H9 (cell line): ENCODE data around the gene VWA8. TPM values are rescaled to one million over a fixed set of nuclear protein-coding genes. Genes with fewer than 3 reads are reported as not detected.

ENCODE experiments used
- DNase-seq: peaks from one replicate; pipeline ENCODE4 v3.0.0-alpha.2; 2017
- H2AFZ ChIP-seq: one replicate; pipeline ENCODE4 v1.6.1; 2013; ENCODE audit warnings: mild to moderate bottlenecking, low read length, control low read depth, moderate library complexity
- H2AK5ac ChIP-seq: 2 replicates; pipeline ENCODE4 v1.6.1; 2013; ENCODE audit warnings: low read length, control low read depth, mixed read lengths; ENCODE audit not compliant: insufficient read length
- H2BK120ac ChIP-seq: one replicate; pipeline ENCODE4 v1.6.1; 2013; ENCODE audit warnings: low read depth, mild to moderate bottlenecking, low read length, control low read depth, inconsistent platforms; ENCODE audit not compliant: poor library complexity, severe bottlenecking
- H2BK12ac ChIP-seq: 2 replicates; pipeline ENCODE4 v1.6.1; 2013; ENCODE audit warnings: low read length, control low read depth, mixed read lengths, low read depth; ENCODE audit not compliant: insufficient read length
- H2BK15ac ChIP-seq: 2 replicates; pipeline ENCODE4 v1.6.1; 2013; ENCODE audit warnings: low read depth, low read length, control low read depth
- H2BK20ac ChIP-seq: one replicate; pipeline ENCODE4 v1.6.1; 2013; ENCODE audit warnings: low read depth, mild to moderate bottlenecking, low read length, control low read depth, inconsistent platforms; ENCODE audit not compliant: poor library complexity, severe bottlenecking
- H2BK5ac ChIP-seq: 2 replicates; pipeline ENCODE4 v1.6.1; 2013; ENCODE audit warnings: low read length, control low read depth, mixed read lengths; ENCODE audit not compliant: insufficient read length
- H3K14ac ChIP-seq: 2 replicates; pipeline ENCODE4 v1.6.1; 2013; ENCODE audit warnings: low read length, control low read depth; ENCODE audit not compliant: insufficient read depth
- H3K18ac ChIP-seq: 2 replicates; pipeline ENCODE4 v1.6.1; 2013; ENCODE audit warnings: low read depth, mild to moderate bottlenecking, mixed read lengths, low read length, control low read depth; ENCODE audit not compliant: insufficient read length
- H3K23ac ChIP-seq: 2 replicates; pipeline ENCODE4 v1.6.1; 2013; ENCODE audit warnings: low read length, control low read depth, mixed read lengths, low read depth; ENCODE audit not compliant: insufficient read length
- H3K23me2 ChIP-seq: 2 replicates; pipeline ENCODE4 v1.6.1; 2013; ENCODE audit warnings: low read depth, mild to moderate bottlenecking, mixed read lengths, low read length, control low read depth; ENCODE audit not compliant: insufficient read length, poor library complexity, severe bottlenecking
- H3K27ac ChIP-seq: 2 replicates; pipeline ENCODE4 v1.5.1; 2013; ENCODE audit warnings: low read length, control low read depth, mixed read lengths, low read depth; ENCODE audit not compliant: insufficient read length
- H3K27me3 ChIP-seq: 2 replicates; pipeline ENCODE4 v1.6.1; 2013; ENCODE audit warnings: low read length, control low read depth, inconsistent platforms; ENCODE audit not compliant: insufficient read depth
- H3K4ac ChIP-seq: 2 replicates; pipeline ENCODE4 v1.6.1; 2013; ENCODE audit warnings: low read depth, mild to moderate bottlenecking, control low read depth, inconsistent platforms, low read length, moderate library complexity
- H3K4me1 ChIP-seq: 2 replicates; pipeline ENCODE4 v1.6.1; 2013; ENCODE audit warnings: low read length, control low read depth, inconsistent platforms; ENCODE audit not compliant: insufficient read depth
- H3K4me2 ChIP-seq: 2 replicates; pipeline ENCODE4 v1.6.1; 2013; ENCODE audit warnings: low read length, control low read depth, mixed read lengths; ENCODE audit not compliant: insufficient read length, insufficient read depth
- H3K56ac ChIP-seq: 2 replicates; pipeline ENCODE4 v1.6.1; 2013; ENCODE audit warnings: low read depth, mild to moderate bottlenecking, mixed read lengths, low read length, control low read depth; ENCODE audit not compliant: insufficient read length
- H3K79me1 ChIP-seq: 2 replicates; pipeline ENCODE4 v1.6.1; 2013; ENCODE audit warnings: low read depth, mild to moderate bottlenecking, moderate library complexity, low read length, control low read depth, inconsistent platforms; ENCODE audit not compliant: insufficient read depth, poor library complexity, severe bottlenecking
- H3K79me2 ChIP-seq: 2 replicates; pipeline ENCODE4 v1.6.1; 2013; ENCODE audit warnings: low read length, control low read depth, inconsistent platforms; ENCODE audit not compliant: insufficient read depth
- H3K9ac ChIP-seq: 2 replicates; pipeline ENCODE4 v1.6.1; 2013; ENCODE audit warnings: low read length, control low read depth, mixed read lengths; ENCODE audit not compliant: insufficient read length; ENCODE audit errors: extremely low read depth
- H3K9me3 ChIP-seq: one replicate; pipeline ENCODE4 v1.6.1; 2013; ENCODE audit warnings: low read depth, low read length, inconsistent platforms; ENCODE audit not compliant: control insufficient read depth
- H3T11ph ChIP-seq: one replicate; pipeline ENCODE4 v1.6.1; 2013; ENCODE audit warnings: mild to moderate bottlenecking, low read length, control low read depth, inconsistent platforms
- H4K20me1 ChIP-seq: one replicate; pipeline ENCODE4 v1.6.1; 2013; ENCODE audit not compliant: control insufficient read depth, insufficient read length, insufficient read depth
- H4K5ac ChIP-seq: 2 replicates; pipeline ENCODE4 v1.6.1; 2013; ENCODE audit warnings: low read depth, mild to moderate bottlenecking, mixed read lengths, low read length, control low read depth; ENCODE audit not compliant: insufficient read length
- H4K8ac ChIP-seq: replicated peaks from 2 replicates; pipeline ENCODE4 v1.6.1; 2013; ENCODE audit warnings: low read length, control low read depth, mixed read lengths, low read depth; ENCODE audit not compliant: insufficient read length
- H4K91ac ChIP-seq: 2 replicates; pipeline ENCODE4 v1.6.1; 2013; ENCODE audit warnings: low read depth, mild to moderate bottlenecking, moderate library complexity, mixed read lengths, low read length, control low read depth; ENCODE audit not compliant: insufficient read length
- H3K27ac Mint-ChIP-seq, 3 experiments: 2 replicates in 2 of 3; 3 replicates in 1 of 3; pipeline ENCODE4 v1.8.0; 2020 to 2021; ENCODE audit warnings: mixed read lengths in 3 of 3, mild to moderate bottlenecking in 1 of 3, moderate library complexity in 1 of 3
- H3K27me3 Mint-ChIP-seq: 2 replicates; pipeline ENCODE4 v1.8.0; 2021; ENCODE audit warnings: low read depth, mild to moderate bottlenecking, moderate library complexity, mixed read lengths
- H3K36me3 Mint-ChIP-seq, 3 experiments: 2 replicates in 2 of 3; 3 replicates in 1 of 3; pipeline ENCODE4 v1.8.0; 2020 to 2021; ENCODE audit warnings: low read depth in 3 of 3, mixed read lengths in 3 of 3; ENCODE audit not compliant: insufficient read depth in 1 of 3
- H3K4me1 Mint-ChIP-seq, 2 experiments: 2 replicates each; pipeline ENCODE4 v1.8.0; 2020; ENCODE audit warnings: mixed read lengths in 2 of 2
- H3K4me3 Mint-ChIP-seq, 2 experiments: 2 replicates in 1 of 2; 3 replicates in 1 of 2; pipeline ENCODE4 v1.8.0; 2020 to 2021; ENCODE audit warnings: mild to moderate bottlenecking in 2 of 2, mixed read lengths in 2 of 2, moderate library complexity in 1 of 2
- H3K9me3 Mint-ChIP-seq, 2 experiments: 2 replicates in 1 of 2; 3 replicates in 1 of 2; pipeline ENCODE4 v1.8.0; 2020; ENCODE audit warnings: mild to moderate bottlenecking in 2 of 2, mixed read lengths in 2 of 2, moderate library complexity in 1 of 2
- WGBS: extraction: QIAGEN DNeasy Blood & Tissue Kit; methylation state at CpG from one replicate; pipeline ENCODE4 v1.1.7; 2013; ENCODE audit warnings: missing lambda C conversion rate, low lambda C conversion rate, mixed read lengths; ENCODE audit not compliant: insufficient read length; ENCODE audit errors: extremely low coverage; 5-methylcytosine and 5-hydroxymethylcytosine counted together
- total RNA-seq: library from RNA; stranded (reverse); gene quantifications from 2 replicates; pipeline ENCODE4 v1.2.1, GENCODE V29; 2021
- TF ChIP-seq, protein P1 (sequence below): fragments of 200-600 bp; sonication (generic); conservative IDR thresholded peaks from 3 replicates; pipeline ENCODE4 v1.8.0; 2021; ENCODE audit warnings: antibody characterized with exemption, mild to moderate bottlenecking

The VWA8 gene
- total RNA-seq, 1 experiment from 2014 or later = 17.4 TPM

DNA sequence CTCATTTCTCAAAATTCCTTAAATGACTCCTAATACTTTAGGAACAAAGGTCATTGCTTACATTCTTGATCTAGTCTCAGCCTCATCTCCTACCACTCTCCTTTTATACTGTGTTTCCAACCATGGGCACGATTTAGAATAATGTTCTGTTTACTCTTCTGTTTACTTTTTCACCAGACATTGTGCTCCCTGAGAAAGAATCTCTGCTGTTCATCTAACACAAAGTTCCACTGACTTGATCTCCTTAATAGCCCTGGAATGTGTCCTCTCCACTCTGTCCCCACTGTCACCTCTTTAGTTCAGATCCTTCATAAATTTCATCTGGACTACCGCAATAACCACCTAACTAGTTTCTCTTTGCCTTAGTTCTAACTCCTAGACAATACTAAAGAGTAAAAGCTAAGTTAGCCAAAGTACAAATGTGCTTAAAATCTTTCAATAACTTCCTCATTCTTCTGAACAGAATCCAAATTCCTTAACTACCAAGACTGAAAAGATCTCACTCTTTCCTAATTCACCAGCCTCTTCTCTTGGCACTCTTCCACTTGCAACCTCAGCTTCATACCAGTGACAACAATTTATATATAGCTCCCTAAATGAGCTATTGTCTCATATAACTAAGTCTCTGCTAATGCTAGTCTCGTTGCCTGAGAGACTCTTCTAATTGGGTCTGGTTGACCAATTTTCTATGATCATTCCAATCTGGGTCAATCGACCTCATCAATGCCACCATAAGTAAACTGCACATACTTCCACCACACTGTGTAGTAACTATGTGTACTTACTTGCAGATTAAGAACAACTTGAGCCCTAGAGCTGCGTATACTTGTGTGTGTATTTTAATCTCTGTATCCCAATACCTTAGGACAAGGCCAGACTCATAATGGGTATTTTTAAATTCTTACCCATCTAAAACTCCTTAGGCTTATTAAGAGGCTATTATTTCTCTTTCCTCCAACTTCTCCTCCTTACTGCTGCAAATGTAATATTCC lies 179.9 kb downstream of the VWA8 start:
- Mint-ChIP-seq H3K36me3 (no peaks in the 10 kb centered on the region), H3K4me1 (peaks cover 6 to 7% of the 10 kb centered on the region in 2 experiments; a peak in 2 of 4 replicates), H3K27ac (no peak overlapping the region), H3K4me3 (no peak overlapping the region), H3K27me3 (no peaks in the 10 kb centered on the region), H3K9me3 (no peaks in the 10 kb centered on the region)
- Histone ChIP-seq H4K91ac (no peak overlapping the region), H3K56ac (no peak overlapping the region), H4K8ac (no peak overlapping the region), H3K9me3 (no peaks in the 10 kb centered on the region), H2BK5ac (no peak overlapping the region), H2AFZ (no peak overlapping the region), H3K4me1 (no peaks in the 10 kb centered on the region), H3K9ac (no peak overlapping the region), H3K23ac (no peak overlapping the region), H3K18ac (no peak overlapping the region), H3T11ph (no peak overlapping the region), H3K27me3 (no peaks in the 10 kb centered on the region), H4K20me1 (no peaks in the 10 kb centered on the region), H4K5ac (no peak overlapping the region), H2BK15ac (no peak overlapping the region), H3K79me2 (no peaks in the 10 kb centered on the region), H2BK20ac (no peak overlapping the region), H3K79me1 (no peaks in the 10 kb centered on the region), H3K4me2 (no peak overlapping the region), H2BK12ac (no peak overlapping the region), H2BK120ac (peak overlapping the region; percentile 36), H3K14ac (no peak overlapping the region), H3K4ac (no peak overlapping the region), H3K27ac (no peak overlapping the region), H2AK5ac (no peak overlapping the region), H3K23me2 (no peaks in the 10 kb centered on the region)
- TF ChIP-seq, protein P1, sequence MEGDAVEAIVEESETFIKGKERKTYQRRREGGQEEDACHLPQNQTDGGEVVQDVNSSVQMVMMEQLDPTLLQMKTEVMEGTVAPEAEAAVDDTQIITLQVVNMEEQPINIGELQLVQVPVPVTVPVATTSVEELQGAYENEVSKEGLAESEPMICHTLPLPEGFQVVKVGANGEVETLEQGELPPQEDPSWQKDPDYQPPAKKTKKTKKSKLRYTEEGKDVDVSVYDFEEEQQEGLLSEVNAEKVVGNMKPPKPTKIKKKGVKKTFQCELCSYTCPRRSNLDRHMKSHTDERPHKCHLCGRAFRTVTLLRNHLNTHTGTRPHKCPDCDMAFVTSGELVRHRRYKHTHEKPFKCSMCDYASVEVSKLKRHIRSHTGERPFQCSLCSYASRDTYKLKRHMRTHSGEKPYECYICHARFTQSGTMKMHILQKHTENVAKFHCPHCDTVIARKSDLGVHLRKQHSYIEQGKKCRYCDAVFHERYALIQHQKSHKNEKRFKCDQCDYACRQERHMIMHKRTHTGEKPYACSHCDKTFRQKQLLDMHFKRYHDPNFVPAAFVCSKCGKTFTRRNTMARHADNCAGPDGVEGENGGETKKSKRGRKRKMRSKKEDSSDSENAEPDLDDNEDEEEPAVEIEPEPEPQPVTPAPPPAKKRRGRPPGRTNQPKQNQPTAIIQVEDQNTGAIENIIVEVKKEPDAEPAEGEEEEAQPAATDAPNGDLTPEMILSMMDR = no peak
- no CpG with 5 or more reads among the region's 5 CpGs for WGBS
- no peak for DNase-seq
